Measurements from ENCODE around the gene SLC34A1.
A peak's percentile ranks its signal among the peaks of the same experiment; 100 is the strongest.

Gene SLC34A1

DNA sequence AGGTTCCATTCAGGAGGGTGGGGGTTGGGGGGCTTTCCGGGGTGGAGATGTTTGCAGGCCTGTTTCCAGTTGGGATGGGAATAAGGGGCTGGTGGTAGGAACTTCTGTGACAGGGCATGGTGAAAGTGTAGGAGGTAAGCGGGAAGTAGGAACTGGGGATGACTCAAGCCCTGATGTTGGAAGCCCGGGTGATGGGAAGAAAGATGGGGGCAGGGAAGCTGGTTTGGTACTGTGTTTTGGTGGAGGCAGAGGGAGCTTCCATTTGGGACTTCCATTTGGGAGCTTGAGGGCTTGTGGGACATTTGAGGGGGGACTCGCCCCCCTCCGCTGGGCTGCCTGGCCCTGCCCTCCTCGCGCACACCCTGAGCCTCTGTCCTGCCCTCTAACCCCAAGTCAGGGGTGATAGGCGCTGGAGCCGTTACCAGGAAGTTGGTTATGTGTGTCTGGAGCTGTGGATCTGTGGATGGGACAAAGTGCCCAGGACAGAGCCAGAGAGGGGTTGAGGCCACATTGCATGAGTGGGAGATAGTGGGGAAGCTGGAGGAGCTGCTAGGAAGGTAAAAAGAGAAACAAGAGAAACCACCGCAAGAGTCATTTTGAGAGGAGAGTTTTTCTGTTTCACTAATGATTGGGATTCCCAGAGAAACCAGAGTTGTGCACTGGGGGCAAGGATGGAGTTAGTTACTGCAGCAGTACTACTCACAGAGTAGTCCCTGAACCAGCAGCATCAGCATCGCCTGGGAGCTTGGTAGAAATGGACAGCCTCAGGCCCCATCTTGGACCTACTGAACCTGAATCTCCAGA, 19.9 kb upstream of the SLC34A1 start:
- TF ChIP-seq, protein P1, sequence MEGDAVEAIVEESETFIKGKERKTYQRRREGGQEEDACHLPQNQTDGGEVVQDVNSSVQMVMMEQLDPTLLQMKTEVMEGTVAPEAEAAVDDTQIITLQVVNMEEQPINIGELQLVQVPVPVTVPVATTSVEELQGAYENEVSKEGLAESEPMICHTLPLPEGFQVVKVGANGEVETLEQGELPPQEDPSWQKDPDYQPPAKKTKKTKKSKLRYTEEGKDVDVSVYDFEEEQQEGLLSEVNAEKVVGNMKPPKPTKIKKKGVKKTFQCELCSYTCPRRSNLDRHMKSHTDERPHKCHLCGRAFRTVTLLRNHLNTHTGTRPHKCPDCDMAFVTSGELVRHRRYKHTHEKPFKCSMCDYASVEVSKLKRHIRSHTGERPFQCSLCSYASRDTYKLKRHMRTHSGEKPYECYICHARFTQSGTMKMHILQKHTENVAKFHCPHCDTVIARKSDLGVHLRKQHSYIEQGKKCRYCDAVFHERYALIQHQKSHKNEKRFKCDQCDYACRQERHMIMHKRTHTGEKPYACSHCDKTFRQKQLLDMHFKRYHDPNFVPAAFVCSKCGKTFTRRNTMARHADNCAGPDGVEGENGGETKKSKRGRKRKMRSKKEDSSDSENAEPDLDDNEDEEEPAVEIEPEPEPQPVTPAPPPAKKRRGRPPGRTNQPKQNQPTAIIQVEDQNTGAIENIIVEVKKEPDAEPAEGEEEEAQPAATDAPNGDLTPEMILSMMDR (IDR thresholded peaks at IDR 0.05; ENCODE audit: extremely low read depth, insufficient read depth, missing control alignments), result no peak
- in situ Hi-C loops (cut with MboI; ENCODE audit: low pct_unique_long_range_greater_than_20kb, low sequenced_read_pairs, unreplicated experiment), result no loop called here
- DNase-seq (ENCODE audit: low spot score), result peak; percentile 82

DNA sequence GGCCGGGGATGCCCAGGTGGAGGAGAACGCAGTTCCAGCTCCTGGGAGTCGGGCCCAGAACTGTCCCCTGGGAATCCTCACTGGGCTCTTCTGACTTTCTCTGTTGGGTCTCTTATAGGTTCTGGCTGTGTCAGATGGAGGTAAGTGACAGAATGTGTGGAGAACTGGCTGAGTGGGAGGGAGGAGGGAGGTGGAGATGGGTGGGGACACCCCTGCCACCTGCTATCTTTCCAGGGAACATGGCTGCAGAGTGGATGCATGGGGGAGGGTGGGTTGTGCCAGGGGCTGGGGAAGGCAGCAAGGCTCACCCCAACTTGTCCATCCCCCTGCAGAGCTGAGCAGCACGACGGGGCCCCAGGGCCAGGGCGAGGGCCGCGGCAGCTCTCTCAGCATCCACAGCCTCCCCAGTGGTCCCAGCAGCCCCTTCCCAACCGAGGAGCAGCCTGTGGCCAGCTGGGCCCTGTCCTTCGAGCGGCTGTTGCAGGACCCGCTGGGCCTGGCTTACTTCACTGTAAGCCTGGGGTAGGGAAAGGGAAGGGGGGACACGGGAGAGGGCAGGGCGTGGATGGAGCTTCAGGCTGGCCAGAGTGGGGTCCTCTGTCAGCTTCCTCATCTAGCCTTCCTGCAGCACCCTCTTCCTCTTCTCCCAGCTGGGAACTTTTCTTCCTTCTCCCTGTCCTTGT, 18.2 kb upstream of the SLC34A1 start:
- in situ Hi-C loops (cut with MboI; ENCODE audit: low pct_unique_long_range_greater_than_20kb, low sequenced_read_pairs, unreplicated experiment), result no loop called here
- no peak for DNase-seq (ENCODE audit: low spot score)

DNA sequence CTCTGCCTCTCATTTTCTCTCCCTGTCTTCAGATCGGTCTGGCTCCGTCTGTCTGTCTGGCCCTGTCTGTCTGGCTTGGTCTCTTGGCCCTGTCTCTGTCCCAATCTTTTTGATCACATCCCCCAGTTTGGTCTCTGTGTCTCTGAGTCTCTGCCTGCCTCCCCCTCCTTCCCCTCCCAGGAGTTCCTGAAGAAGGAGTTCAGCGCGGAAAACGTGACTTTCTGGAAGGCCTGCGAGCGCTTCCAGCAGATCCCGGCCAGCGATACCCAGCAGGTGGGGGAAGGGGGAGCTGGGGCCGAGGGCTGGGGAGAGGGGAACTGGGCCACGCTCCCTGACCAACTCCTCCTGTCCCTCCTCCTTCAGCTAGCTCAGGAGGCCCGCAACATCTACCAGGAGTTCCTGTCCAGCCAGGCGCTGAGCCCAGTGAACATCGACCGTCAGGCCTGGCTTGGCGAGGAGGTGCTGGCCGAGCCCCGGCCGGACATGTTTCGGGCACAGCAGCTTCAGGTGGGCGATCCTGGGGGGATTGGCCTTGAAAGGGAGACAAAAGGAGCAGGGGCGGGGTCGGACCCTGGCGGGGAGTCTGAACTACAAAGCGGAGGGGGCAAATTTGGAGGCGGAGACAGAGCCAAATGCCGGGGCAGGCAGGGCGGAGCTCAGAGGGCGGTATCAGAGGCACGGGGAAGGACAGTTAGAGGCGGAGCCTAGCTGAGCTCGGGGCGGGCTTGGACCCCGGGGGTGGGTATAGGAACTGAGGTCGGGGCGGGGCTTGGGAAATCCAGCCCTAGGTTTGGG, 17.5 kb upstream of the SLC34A1 start:
- DNase-seq (ENCODE audit: low spot score), result no peak
- TF ChIP-seq, protein P1 (IDR thresholded peaks at IDR 0.05; ENCODE audit: extremely low read depth, insufficient read depth, missing control alignments), result no peak
- in situ Hi-C loops (cut with MboI; ENCODE audit: low pct_unique_long_range_greater_than_20kb, low sequenced_read_pairs, unreplicated experiment), result no loop called here

More for the DNA sequence above, 18.2 kb upstream of the SLC34A1 start:
- TF ChIP-seq, protein P1 (IDR thresholded peaks at IDR 0.05; ENCODE audit: extremely low read depth, insufficient read depth, missing control alignments), result no peak

DNA sequence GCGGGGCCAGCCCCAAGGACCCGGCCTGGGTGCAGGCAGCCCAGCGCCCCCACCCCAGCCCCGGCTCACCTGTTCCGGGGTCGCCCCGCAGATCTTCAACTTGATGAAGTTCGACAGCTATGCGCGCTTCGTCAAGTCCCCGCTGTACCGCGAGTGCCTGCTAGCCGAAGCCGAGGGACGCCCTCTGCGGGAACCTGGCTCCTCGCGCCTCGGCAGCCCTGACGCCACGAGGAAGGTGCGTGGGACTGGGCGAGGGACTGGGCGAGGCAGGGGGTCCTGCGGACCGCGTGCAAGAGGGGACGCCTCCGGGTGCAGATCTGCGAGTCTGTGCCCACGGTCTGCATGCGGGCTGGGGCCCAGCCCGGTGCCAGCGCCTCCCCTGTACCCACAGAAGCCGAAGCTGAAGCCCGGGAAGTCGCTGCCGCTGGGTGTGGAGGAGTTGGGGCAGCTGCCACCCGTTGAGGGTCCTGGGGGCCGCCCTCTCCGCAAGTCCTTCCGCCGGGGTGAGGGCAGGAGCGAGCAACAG, 16.8 kb upstream of the SLC34A1 start:
- in situ Hi-C loops (cut with MboI; ENCODE audit: low pct_unique_long_range_greater_than_20kb, low sequenced_read_pairs, unreplicated experiment), result no loop called here
- TF ChIP-seq, protein P1 (IDR thresholded peaks at IDR 0.05; ENCODE audit: extremely low read depth, insufficient read depth, missing control alignments), result no peak
- DNase-seq (ENCODE audit: low spot score), result no peak

DNA sequence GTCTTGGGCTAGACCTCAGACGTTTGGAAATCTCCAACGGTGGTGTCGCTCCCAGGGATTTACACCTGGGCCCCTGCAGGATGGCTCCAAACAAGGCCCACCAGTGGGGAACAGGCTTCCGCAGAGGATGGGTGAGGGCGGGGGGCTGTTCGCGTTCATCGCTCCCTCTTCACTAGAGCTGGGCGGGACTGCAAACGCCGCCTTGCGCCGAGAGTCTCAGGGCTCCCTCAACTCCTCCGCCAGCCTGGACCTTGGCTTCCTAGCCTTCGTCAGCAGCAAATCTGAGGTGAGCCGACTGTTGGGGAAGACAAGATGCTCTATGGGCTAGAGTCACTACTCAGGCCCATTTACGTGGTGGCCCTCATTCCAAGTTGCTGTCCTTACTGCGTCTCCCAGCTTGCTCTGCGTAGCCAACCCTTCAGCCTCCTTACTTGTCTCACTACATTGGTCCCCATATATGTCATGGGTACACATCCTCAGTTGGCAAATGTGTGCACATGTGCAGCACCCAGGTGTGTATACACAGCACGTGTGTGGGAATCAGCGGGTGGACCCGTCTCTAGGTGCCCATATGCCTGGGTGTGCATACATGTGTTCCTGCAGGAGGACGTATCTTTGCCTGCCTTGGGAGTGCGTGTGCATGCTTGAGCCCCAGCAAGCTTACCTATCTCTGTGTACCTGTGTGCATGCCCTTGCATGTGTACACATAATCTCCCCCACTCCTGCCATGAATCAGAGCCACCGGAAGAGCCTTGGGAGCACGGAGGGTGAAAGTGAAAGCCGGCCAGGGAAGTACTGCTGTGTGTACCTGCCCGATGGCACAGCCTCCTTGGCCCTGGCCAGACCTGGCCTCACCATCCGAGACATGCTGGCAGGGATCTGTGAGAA, 16.0 kb upstream of the SLC34A1 start:
- TF ChIP-seq, protein P1 (IDR thresholded peaks at IDR 0.05; ENCODE audit: extremely low read depth, insufficient read depth, missing control alignments), result no peak
- in situ Hi-C loops (cut with MboI; ENCODE audit: low pct_unique_long_range_greater_than_20kb, low sequenced_read_pairs, unreplicated experiment), result no loop called here
- DNase-seq (ENCODE audit: low spot score), result no peak

All from GM13977 (cell line).